Right lobe of liver (tissue), 6 donors: ENCODE measurements around the gene HSD17B10. TPM values are rescaled to one million over a fixed set of nuclear protein-coding genes. Genes with fewer than 3 reads are reported as not detected.

Experiments
- ATAC-seq, 4 donors: fragments of 200-7000 bp; cut with Tn5 transposase; one replicate each; pipeline ENCODE4 v1.9.1; 2020; ENCODE audit warnings: mild to moderate bottlenecking in 4 of 4, moderate library complexity in 4 of 4
- DNase-seq, 3 donors: peaks; one replicate each; pipeline ENCODE4 v3.0.0-alpha.2; 2020
- H3K27ac ChIP-seq, 3 donors: fragments of 200-600 bp; one replicate each; pipeline ENCODE4 v1.8.0; 2022
- H3K27me3 ChIP-seq, 2 donors: fragments of 200-600 bp; one replicate each; pipeline ENCODE4 v1.8.0; 2022
- H3K36me3 ChIP-seq, 4 donors: fragments of 200-600 bp; sonication (generic) in 1 of 4; one replicate each; pipeline versions ENCODE4 v1.5.1 to v1.8.0; 2017 to 2022; ENCODE audit warnings: control low read depth in 1 of 4
- H3K4me1 ChIP-seq, 4 donors: fragments of 200-600 bp; sonication (generic) in 1 of 4; one replicate each; pipeline versions ENCODE4 v1.5.1 to v1.8.0; 2017 to 2022; ENCODE audit warnings: control low read depth in 1 of 4
- H3K4me3 ChIP-seq, 3 donors: fragments of 200-600 bp; one replicate each; pipeline ENCODE4 v1.8.0; 2022
- H3K9me3 ChIP-seq, 4 donors: fragments of 200-600 bp; sonication (generic) in 1 of 4; one replicate each; pipeline versions ENCODE4 v1.5.1 to v1.8.0; 2017 to 2022; ENCODE audit warnings: control low read depth in 1 of 4
- CTCF ChIP-seq, 4 donors: fragments of 200-600 bp in 3 of 4; fragments of 450-650 bp in 1 of 4; IDR thresholded peaks; one replicate each; pipeline versions ENCODE4 v1.5.1 to v1.8.0; 2016 to 2022; ENCODE audit warnings: antibody characterized with exemption in 4 of 4, mild to moderate bottlenecking in 2 of 4
- POLR2A ChIP-seq: fragments of 450-650 bp; IDR thresholded peaks from one replicate; pipeline ENCODE4 v1.6.1; 2017; ENCODE audit warnings: antibody characterized with exemption, mild to moderate bottlenecking
- WGBS: methylation state at CpG from one replicate; pipeline ENCODE4 v1.1.6; 2018; ENCODE audit warnings: low coverage, low lambda C conversion rate; ENCODE audit not compliant: insufficient coverage; ENCODE audit errors: missing lambda C conversion rate; 5-methylcytosine and 5-hydroxymethylcytosine counted together
- intact Hi-C, 2 donors: fragments of 100-400 bp; cut with DNase I; formaldehyde crosslinking; loops; one replicate each; pipeline versions ENCODE4 v1.11.2 to v1.14.1; 2022
- total RNA-seq, 6 experiments: library from RNA; depleted of rRNA in 2 of 6; stranded (reverse); fragments of >200 nt in 2 of 6; fragmentation: NEBNext Ultra II Directional in 3 of 6; extraction: Animal tissue kit (Norgen Biotek cat#: 25700) in 3 of 6; gene quantifications; one replicate each; pipeline versions ENCODE4 v1.1.0 to v1.2.4, GENCODE V29; 2016 to 2023
- donor health status: DM: no; HTN: yes; CAD: no.
- donor health status: DM: no; HTN: no; CAD: no.
- donor health status: DM: no; HTN: no; CAD: no.
- donor health status: DM: no; HTN: yes; CAD: no.
- donor health status: DM: no; HTN: yes; CAD: no.

Gene HSD17B10
- total RNA-seq, 6 experiments from 2014 or later, result 123 to 213 (median 137) TPM

- DNase-seq (peak in 2 of 3 donors; percentile 41 to 49), ATAC-seq (peak; percentile 46 to 56 (median 51))
- 5% methylated on average over 6 of the region's 6 CpGs for WGBS
- Histone ChIP-seq H3K4me1 (no peaks in the 10 kb centered on the region), H3K36me3 (no peaks in the 10 kb centered on the region), H3K9me3 (no peaks in the 10 kb centered on the region), H3K4me3 (no peak overlapping the region), H3K27me3 (no peaks in the 10 kb centered on the region), H3K27ac (no peak overlapping the region)
- no peak for TF ChIP-seq POLR2A
- peak; percentile 46 to 59 (median 56) for TF ChIP-seq CTCF (IDR thresholded peaks at IDR 0.05)
- intact Hi-C loops, result no loop called here
Observed at GRCh38 chrX:53445977-53446376, 11.8 kb upstream of the HSD17B10 start.

- Histone ChIP-seq H3K27ac (no peak overlapping the region), H3K4me1 (no peaks in the 10 kb centered on the region), H3K9me3 (no peaks in the 10 kb centered on the region), H3K27me3 (no peaks in the 10 kb centered on the region), H3K4me3 (peak overlapping the region in 1 of 3 donors; percentile 30), H3K36me3 (no peaks in the 10 kb centered on the region)
- intact Hi-C loops, result no loop called here
- TF ChIP-seq CTCF (IDR thresholded peaks at IDR 0.05) (no peak), POLR2A (no peak)
- DNase-seq, result no peak
- no CpG with 5 or more reads among the region's 1 CpG for WGBS
- no peak for ATAC-seq
Observed at GRCh38 chrX:53442322-53442631, 8.1 kb upstream of the HSD17B10 start.

GRCh38 chrX:53441531-53442321, 7.6 kb upstream of the HSD17B10 start:
- TF ChIP-seq CTCF (IDR thresholded peaks at IDR 0.05) (peak in 1 of 4 donors; percentile 6), POLR2A (peak; percentile 47)
- H3K9me3 ChIP-seq, result no peaks in the 10 kb centered on the region
- intact Hi-C loops, result no loop called here
- H3K4me3 ChIP-seq, result peak overlapping the region; percentile 30 to 52 (median 39)
- ATAC-seq (peak; percentile 88 to 93 (median 90)), DNase-seq (peak; percentile 88 to 93 (median 90))
- no peaks in the 10 kb centered on the region for H3K4me1 ChIP-seq
- no peaks in the 10 kb centered on the region for H3K36me3 ChIP-seq
- peak overlapping the region in 1 of 3 donors; percentile 55 for H3K27ac ChIP-seq
- H3K27me3 ChIP-seq, result no peaks in the 10 kb centered on the region
- 13% methylated on average over 13 of the region's 44 CpGs for whole genome bisulfite sequencing

- intact Hi-C loops, result no loop called here
- TF ChIP-seq POLR2A (peak; percentile 26), CTCF (IDR thresholded peaks at IDR 0.05) (no peak)
- whole genome bisulfite sequencing, result 28% methylated on average over 19 of the region's 39 CpGs
- Histone ChIP-seq H3K4me1 (no peaks in the 10 kb centered on the region), H3K36me3 (no peaks in the 10 kb centered on the region), H3K27ac (peak overlapping the region; percentile 10 to 55 (median 33)), H3K27me3 (no peaks in the 10 kb centered on the region), H3K4me3 (peak overlapping the region; percentile 30 to 52 (median 39)), H3K9me3 (no peaks in the 10 kb centered on the region)
- ATAC-seq (peak; percentile 13 to 70 (median 63)), DNase-seq (peak; percentile 69 to 76 (median 70))
Observed at GRCh38 chrX:53440621-53441517, 6.7 kb upstream of the HSD17B10 start.
